M059J (cell line): ENCODE data around the gene METTL22. TPM values are rescaled to one million over a fixed set of nuclear protein-coding genes. Genes with fewer than 3 reads are reported as not detected.

Experiments used
- DNase-seq: peaks from one replicate; pipeline ENCODE4 v3.0.0-alpha.2; 2012; ENCODE audit warnings: low read depth
- total RNA-seq: library from RNA; depleted of rRNA; stranded (reverse); fragments of >200 nt; shearing (Covaris generic); gene quantifications from 2 replicates; pipeline ENCODE4 v1.2.3, GENCODE V29; 2014; rRNA removed

METTL22 gene
- total RNA-seq: 17.3 and 23.6 TPM in 2 replicates

GRCh38 chr16:8621572-8622314 lies at the start of gene METTL22:
Gene METTL22 (plus strand): TSS chr16:8621698. CDS start chr16:8625666, 3,968 bp downstream.
- DNase-seq: peak; percentile 79

GRCh38 chr16:8572063-8572918 lies 49.2 kb upstream of the METTL22 start:
- DNase-seq: no peak

GRCh38 chr16:8572919-8573724 lies 48.4 kb upstream of the METTL22 start:
- DNase-seq: peak; percentile 31

GRCh38 chr16:8575399-8575798 lies 46.1 kb upstream of the METTL22 start:
- DNase-seq: no peak

GRCh38 chr16:8576141-8577004 lies 45.1 kb upstream of the METTL22 start:
- DNase-seq: no peak

- no peak for DNase-seq
These were observed 43.7 kb upstream of the METTL22 start for GRCh38 chr16:8577678-8578304.

GRCh38 chr16:8579559-8579958 lies 41.9 kb upstream of the METTL22 start:
- no peak for DNase-seq

GRCh38 chr16:8581831-8582580 lies 39.5 kb upstream of the METTL22 start:
- DNase-seq: no peak

- DNase-seq: peak; percentile 39
These were observed 38.3 kb upstream of the METTL22 start for GRCh38 chr16:8583199-8583598.

GRCh38 chr16:8583732-8584131 lies 37.8 kb upstream of the METTL22 start:
- no peak for DNase-seq

- DNase-seq: no peak
These were observed 36.5 kb upstream of the METTL22 start for GRCh38 chr16:8585041-8585440.

GRCh38 chr16:8585857-8586256 lies 35.6 kb upstream of the METTL22 start:
- DNase-seq: no peak

GRCh38 chr16:8587065-8587464 lies 34.4 kb upstream of the METTL22 start:
- DNase-seq: no peak

- no peak for DNase-seq
These were observed 32.8 kb upstream of the METTL22 start for GRCh38 chr16:8588682-8589056.

- no peak for DNase-seq
These were observed 32.2 kb upstream of the METTL22 start for GRCh38 chr16:8589057-8589899.

- DNase-seq: no peak
These were observed 31.4 kb upstream of the METTL22 start, which contains the start of gene TMEM114 for GRCh38 chr16:8589900-8590688. Gene TMEM114 (minus strand): TSS chr16:8590511. CDS start chr16:8589838, 673 bp downstream.

- no peak for DNase-seq
These were observed 30.7 kb upstream of the METTL22 start for GRCh38 chr16:8590811-8591210.

GRCh38 chr16:8591451-8591850 lies 30.0 kb upstream of the METTL22 start:
- no peak for DNase-seq
